Liver (tissue), 3 donors: ENCODE data around the gene MCL1.

Experiments used
- ATF3 ChIP-seq: IDR thresholded peaks from 2 replicates; pipeline ENCODE4 v1.6.1; 2016; ENCODE audit warnings: antibody characterized with exemption
- CTCF ChIP-seq: fragments of 150-350 bp; IDR thresholded peaks from 2 replicates; pipeline ENCODE4 v1.5.1; 2017; ENCODE audit warnings: improper control_type of control experiment, low read depth, low read length; ENCODE audit not compliant: missing input control
- FOXA2 ChIP-seq: IDR thresholded peaks from 2 replicates; pipeline ENCODE4 v1.6.1; 2016; ENCODE audit warnings: antibody characterized with exemption
- HNF4A ChIP-seq, 2 donors: conservative IDR thresholded peaks; 2 replicates each; pipeline ENCODE4 v1.6.1; 2016; ENCODE audit warnings: antibody characterized with exemption in 2 of 2, mild to moderate bottlenecking in 2 of 2
- HNF4G ChIP-seq: IDR thresholded peaks from 2 replicates; pipeline ENCODE4 v1.6.1; 2016; ENCODE audit warnings: antibody characterized with exemption
- MAX ChIP-seq: IDR thresholded peaks from 2 replicates; pipeline ENCODE4 v1.6.1; 2016; ENCODE audit warnings: antibody characterized with exemption
- RAD21 ChIP-seq, 2 donors: IDR thresholded peaks; 2 replicates each; pipeline ENCODE4 v1.6.1; 2016; ENCODE audit warnings: antibody characterized with exemption in 2 of 2, mild to moderate bottlenecking in 2 of 2
- REST ChIP-seq: IDR thresholded peaks from 2 replicates; pipeline ENCODE4 v1.6.1; 2016; ENCODE audit warnings: antibody characterized with exemption, mild to moderate bottlenecking
- RXRA ChIP-seq, 2 donors: IDR thresholded peaks; 2 replicates each; pipeline ENCODE4 v1.6.1; 2017 to 2018; ENCODE audit warnings: antibody characterized with exemption in 2 of 2, mild to moderate bottlenecking in 1 of 2
- SP1 ChIP-seq: IDR thresholded peaks from 2 replicates; pipeline ENCODE4 v1.6.1; 2018; ENCODE audit warnings: antibody characterized with exemption, mild to moderate bottlenecking
- TAF1 ChIP-seq: conservative IDR thresholded peaks from 2 replicates; pipeline ENCODE4 v1.6.1; 2016; ENCODE audit warnings: antibody characterized with exemption, mild to moderate bottlenecking
- YY1 ChIP-seq: IDR thresholded peaks from 2 replicates; pipeline ENCODE4 v1.6.1; 2016; ENCODE audit warnings: antibody characterized with exemption, mild to moderate bottlenecking
- ZBTB33 ChIP-seq: IDR thresholded peaks from 2 replicates; pipeline ENCODE4 v1.6.1; 2016; ENCODE audit warnings: antibody characterized with exemption
- donor health status: healthy.
- donor health status: healthy.

- no peak for TF ChIP-seq CTCF
- TF ChIP-seq RXRA (IDR thresholded peaks at IDR 0.05): no peak
- no peak for TF ChIP-seq YY1
- TF ChIP-seq MAX: no peak
- TF ChIP-seq REST: no peak
- TF ChIP-seq ATF3: no peak
- TF ChIP-seq FOXA2: no peak
- TF ChIP-seq HNF4A (conservative IDR thresholded peaks at IDR 0.05): no peak
- TF ChIP-seq RAD21 (IDR thresholded peaks at IDR 0.05): no peak
- no peak for TF ChIP-seq SP1
- no peak for TF ChIP-seq TAF1
- no peak for TF ChIP-seq ZBTB33
- no peak for TF ChIP-seq HNF4G
Measured at GRCh38 chr1:150606463-150607142, 27.2 kb upstream of the MCL1 start.
